CD4-positive, alpha-beta memory T cell (primary cell): Measurements from ENCODE around the gene GPAM. TPM values are rescaled to one million over a fixed set of nuclear protein-coding genes. Genes with fewer than 3 reads are reported as not detected.

ENCODE experiments used
- CTCF ChIA-PET: fragments of 350-600 bp; sonication (Branson Sonifier 250); formaldehyde crosslinking; loops from one replicate; lab custom pipeline; 2021; ENCODE audit warnings: inconsistent platforms; ENCODE audit not compliant: partially characterized antibody; lab: Charles Lee
- POLR2A ChIA-PET: fragments of 350-600 bp; sonication (Branson Sonifier 250); formaldehyde crosslinking; loops from one replicate; lab custom pipeline; 2021; ENCODE audit not compliant: partially characterized antibody; lab: Charles Lee
- DNase-seq, 5 donors: peaks; one replicate each; pipeline versions ENCODE4 v3.0.0 to v3.0.0-alpha.2; 2020 to 2022; ENCODE audit warnings: mixed read lengths in 1 of 5
- H3K27ac ChIP-seq: one replicate; pipeline ENCODE4 v1.7.0; 2013; ENCODE audit warnings: low read depth, low read length
- H3K27me3 ChIP-seq: 2 replicates; pipeline ENCODE4 v1.7.0; 2013; ENCODE audit warnings: mild to moderate bottlenecking, low read length, moderate library complexity; ENCODE audit not compliant: insufficient read depth
- H3K36me3 ChIP-seq: 2 replicates; pipeline ENCODE4 v1.7.0; 2013; ENCODE audit warnings: mild to moderate bottlenecking, low read length, moderate library complexity; ENCODE audit not compliant: insufficient read depth
- H3K4me1 ChIP-seq: 2 replicates; pipeline ENCODE4 v1.7.0; 2013; ENCODE audit warnings: mild to moderate bottlenecking, low read length, moderate library complexity; ENCODE audit not compliant: insufficient read depth
- H3K4me3 ChIP-seq, 2 donors: one replicate each; pipeline ENCODE4 v1.7.0; 2013; ENCODE audit warnings: low read length in 2 of 2, mild to moderate bottlenecking in 1 of 2
- H3K9me3 ChIP-seq, 2 donors: one replicate each; pipeline ENCODE4 v1.7.0; 2013; ENCODE audit warnings: low read length in 2 of 2, control low read depth in 1 of 2; ENCODE audit not compliant: control insufficient read depth in 1 of 2
- H3K27ac Mint-ChIP-seq, 7 donors: one replicate each; pipeline ENCODE4 v1.8.0; 2020 to 2021; ENCODE audit warnings: mixed read lengths in 7 of 7, mild to moderate bottlenecking in 6 of 7, inconsistent platforms in 3 of 7, moderate library complexity in 3 of 7
- H3K27me3 Mint-ChIP-seq, 2 donors: one replicate each; pipeline ENCODE4 v1.8.0; 2020 to 2021; ENCODE audit warnings: mixed read lengths in 2 of 2
- H3K36me3 Mint-ChIP-seq, 2 donors: one replicate each; pipeline ENCODE4 v1.8.0; 2020 to 2021; ENCODE audit warnings: mixed read lengths in 2 of 2, inconsistent platforms in 1 of 2, mild to moderate bottlenecking in 1 of 2
- H3K4me1 Mint-ChIP-seq, 4 donors: one replicate each; pipeline ENCODE4 v1.8.0; 2020 to 2021; ENCODE audit warnings: mixed read lengths in 4 of 4, mild to moderate bottlenecking in 1 of 4
- H3K4me3 Mint-ChIP-seq, 8 donors: one replicate each; pipeline ENCODE4 v1.8.0; 2020 to 2021; ENCODE audit warnings: mixed read lengths in 8 of 8, mild to moderate bottlenecking in 7 of 8, moderate library complexity in 6 of 8, inconsistent platforms in 3 of 8
- H3K9me3 Mint-ChIP-seq, 8 donors: one replicate each; pipeline ENCODE4 v1.8.0; 2020 to 2021; ENCODE audit warnings: mixed read lengths in 8 of 8, mild to moderate bottlenecking in 5 of 8, inconsistent platforms in 3 of 8, moderate library complexity in 1 of 8
- intact Hi-C: fragments of 100-400 bp; cut with micrococcal nuclease; formaldehyde crosslinking; loops from one replicate; pipeline ENCODE4 v1.15.1; 2023
- polyA plus RNA-seq, 2 donors: library from polyadenylated mRNA; unstranded; fragments of 300-500 nt; fragmentation: Illumina TruSeq; gene quantifications; one replicate each; pipeline ENCODE4 v1.2.3, GENCODE V29; 2021
- total RNA-seq, 2 experiments: library from RNA; stranded (reverse); gene quantifications; one replicate each; pipeline ENCODE4 v1.2.3, GENCODE V29; 2021

GPAM gene
- total and polyA plus RNA-seq, 4 experiments from 2014 or later, result 1.9 to 8.8 (median 4.2) TPM

GRCh38 chr10:112184052-112184371 lies 447 bp upstream of the GPAM start:
- Mint-ChIP-seq H3K27me3 (peaks cover 0 to 1% of the 10 kb centered on the region in 2 donors), H3K9me3 (peaks cover 0 to 11% (median 8%) of the 10 kb centered on the region in 8 donors), H3K4me1 (peaks cover 17 to 39% (median 26%) of the 10 kb centered on the region in 4 donors), H3K36me3 (peaks cover 17 to 21% of the 10 kb centered on the region in 2 donors), H3K4me3 (peak overlapping the region; percentile 83 to 98 (median 94)), H3K27ac (peak overlapping the region; percentile 85 to 98 (median 97))
- H3K4me1 ChIP-seq, result peaks cover 18% of the 10 kb centered on the region
- H3K36me3 ChIP-seq, result no peaks in the 10 kb centered on the region
- peak overlapping the region; percentile 85 to 95 for H3K4me3 ChIP-seq
- H3K9me3 ChIP-seq, result no peaks in the 10 kb centered on the region
- CTCF ChIA-PET, result interaction anchor here (0.7 to 4.4 kb wide), 6 partner anchors 12 to 288 kb away, joined by 3 to 20 read pairs (median 4); no protein-coding TSS in a partner anchor
- intact Hi-C loops, result loop anchor here (5.0 kb wide), 1 partner anchor 193 kb away; no protein-coding TSS in a partner anchor
- H3K27ac ChIP-seq, result peak overlapping the region; percentile 59
- no peaks in the 10 kb centered on the region for H3K27me3 ChIP-seq
- POLR2A ChIA-PET, result interaction anchor here (0.9 to 2.8 kb wide), 6 partner anchors 9 to 263 kb away, joined by 3 to 13 read pairs (median 4); partner anchors contain the start of genes ACSL5, VTI1A and ZDHHC6
- no peak for DNase-seq

DNA sequence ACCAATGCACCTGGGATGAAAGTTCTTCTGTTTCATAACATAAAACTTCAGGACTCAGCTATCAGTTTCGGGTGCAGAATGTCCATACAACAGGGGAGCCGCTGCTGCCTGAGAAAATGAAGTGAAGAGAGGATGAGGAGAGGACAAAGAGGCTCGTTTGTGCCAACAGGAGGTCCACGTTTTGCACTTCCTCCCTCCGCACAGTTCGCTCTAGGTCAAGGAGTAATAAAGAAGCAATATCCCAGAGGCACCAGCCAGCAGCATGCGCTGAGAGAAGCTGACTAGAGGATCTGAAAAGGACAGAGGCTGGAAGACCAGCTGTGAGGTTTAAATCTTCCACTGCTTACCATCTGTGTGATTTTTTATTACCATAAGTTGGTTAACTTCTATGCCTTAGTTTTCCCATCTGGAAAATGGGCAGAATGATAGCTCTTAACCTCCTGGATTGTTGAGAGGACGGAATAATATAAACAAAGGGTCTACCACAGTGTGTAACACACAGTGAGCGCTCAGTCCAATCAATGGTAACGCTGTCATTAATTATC lies 709 bp downstream of the GPAM start:
- peak overlapping the region; percentile 85 to 98 (median 97) for H3K27ac Mint-ChIP-seq
- Histone ChIP-seq H3K27ac (peak overlapping the region; percentile 59), H3K27me3 (no peaks in the 10 kb centered on the region), H3K4me3 (peak overlapping the region; percentile 85 to 95), H3K36me3 (no peaks in the 10 kb centered on the region), H3K9me3 (no peaks in the 10 kb centered on the region), H3K4me1 (peaks cover 18% of the 10 kb centered on the region)
- peaks cover 21 to 31% of the 10 kb centered on the region in 2 donors for H3K36me3 Mint-ChIP-seq
- H3K4me3 Mint-ChIP-seq, result peak overlapping the region; percentile 83 to 98 (median 94)
- peaks cover 17 to 43% (median 26%) of the 10 kb centered on the region in 4 donors for H3K4me1 Mint-ChIP-seq
- no peak for DNase-seq
- POLR2A ChIA-PET, result interaction anchor here (0.9 to 2.8 kb wide), 6 partner anchors 8 to 1961 kb away, joined by 3 to 13 read pairs (median 4); partner anchors contain the start of genes ACSL5, VTI1A and ZDHHC6
- H3K9me3 Mint-ChIP-seq, result peaks cover 0 to 11% (median 8%) of the 10 kb centered on the region in 8 donors
- intact Hi-C loops, result loop anchor here (1.0 to 5.0 kb wide), 2 partner anchors 194 to 263 kb away; partner anchors contain the start of gene ZDHHC6
- CTCF ChIA-PET, result interaction anchor here (0.7 to 4.4 kb wide), 4 partner anchors 11 to 289 kb away, joined by 3 to 20 read pairs (median 6); no protein-coding TSS in a partner anchor
- peaks cover 0 to 1% of the 10 kb centered on the region in 2 donors for H3K27me3 Mint-ChIP-seq

- no peak overlapping the region for H3K4me3 Mint-ChIP-seq
- DNase-seq, result no peak
- H3K27me3 ChIP-seq, result no peaks in the 10 kb centered on the region
- H3K36me3 Mint-ChIP-seq, result peaks cover 60 to 72% of the 10 kb centered on the region in 2 donors
- ChIA-PET CTCF (no interaction called here), POLR2A (no interaction called here)
- H3K4me1 ChIP-seq, result no peaks in the 10 kb centered on the region
- H3K9me3 ChIP-seq, result no peaks in the 10 kb centered on the region
- no peak overlapping the region for H3K4me3 ChIP-seq
- intact Hi-C loops, result no loop called here
- peaks cover 28% of the 10 kb centered on the region for H3K36me3 ChIP-seq
- H3K27ac Mint-ChIP-seq, result peak overlapping the region in 1 of 7 donors; percentile 73
- no peaks in the 10 kb centered on the region for H3K27me3 Mint-ChIP-seq
- H3K27ac ChIP-seq, result no peak overlapping the region
- no peaks in the 10 kb centered on the region for H3K9me3 Mint-ChIP-seq
- H3K4me1 Mint-ChIP-seq, result peaks cover 2 to 10% (median 4%) of the 10 kb centered on the region in 4 donors
These were observed 6.3 kb downstream of the GPAM start for GRCh38 chr10:112177247-112177646.

- H3K9me3 Mint-ChIP-seq, result no peaks in the 10 kb centered on the region
- ChIA-PET CTCF (interaction anchor here (1.0 kb wide), 1 partner anchor 360 kb away, joined by 3 read pairs; no protein-coding TSS in a partner anchor), POLR2A (no interaction called here)
- no peak overlapping the region for H3K27ac Mint-ChIP-seq
- intact Hi-C loops, result no loop called here
- no peaks in the 10 kb centered on the region for H3K27me3 Mint-ChIP-seq
- Histone ChIP-seq H3K27me3 (no peaks in the 10 kb centered on the region), H3K36me3 (peaks cover 28% of the 10 kb centered on the region), H3K4me1 (no peaks in the 10 kb centered on the region), H3K27ac (no peak overlapping the region), H3K4me3 (no peak overlapping the region), H3K9me3 (no peaks in the 10 kb centered on the region)
- H3K36me3 Mint-ChIP-seq, result peaks cover 65 to 75% of the 10 kb centered on the region in 2 donors
- no peak for DNase-seq
- no peak overlapping the region for H3K4me3 Mint-ChIP-seq
- H3K4me1 Mint-ChIP-seq, result peaks cover 1 to 10% (median 3%) of the 10 kb centered on the region in 4 donors
These were observed 7.0 kb downstream of the GPAM start for GRCh38 chr10:112176543-112176942.

- H3K27ac Mint-ChIP-seq, result no peak overlapping the region
- H3K36me3 Mint-ChIP-seq, result peaks cover 71 to 87% of the 10 kb centered on the region in 2 donors
These were observed 8.2 kb downstream of the GPAM start for GRCh38 chr10:112175409-112175808.

GRCh38 chr10:112173206-112173605 lies 10.4 kb downstream of the GPAM start:
- no peaks in the 10 kb centered on the region for H3K27me3 Mint-ChIP-seq

More at GRCh38 chr10:112175409-112175808, 8.2 kb downstream of the GPAM start:
- H3K4me3 ChIP-seq, result no peak overlapping the region
- H3K4me3 Mint-ChIP-seq, result no peak overlapping the region
- ChIA-PET POLR2A (interaction anchor here (0.6 kb wide), 1 partner anchor 8 kb away, joined by 3 read pairs; the partner anchor contains the start of gene GPAM), CTCF (interaction anchor here (0.7 to 1.0 kb wide), 2 partner anchors 35 to 361 kb away, joined by 3 read pairs; no protein-coding TSS in a partner anchor)
- H3K27ac ChIP-seq, result no peak overlapping the region
- no peaks in the 10 kb centered on the region for H3K27me3 ChIP-seq
- intact Hi-C loops, result no loop called here
- H3K4me1 Mint-ChIP-seq, result peaks cover 0 to 10% (median 3%) of the 10 kb centered on the region in 4 donors
- H3K4me1 ChIP-seq, result no peaks in the 10 kb centered on the region
- peaks cover 28% of the 10 kb centered on the region for H3K36me3 ChIP-seq
- DNase-seq, result no peak
- no peaks in the 10 kb centered on the region for H3K27me3 Mint-ChIP-seq
- no peaks in the 10 kb centered on the region for H3K9me3 ChIP-seq
- H3K9me3 Mint-ChIP-seq, result no peaks in the 10 kb centered on the region

DNA sequence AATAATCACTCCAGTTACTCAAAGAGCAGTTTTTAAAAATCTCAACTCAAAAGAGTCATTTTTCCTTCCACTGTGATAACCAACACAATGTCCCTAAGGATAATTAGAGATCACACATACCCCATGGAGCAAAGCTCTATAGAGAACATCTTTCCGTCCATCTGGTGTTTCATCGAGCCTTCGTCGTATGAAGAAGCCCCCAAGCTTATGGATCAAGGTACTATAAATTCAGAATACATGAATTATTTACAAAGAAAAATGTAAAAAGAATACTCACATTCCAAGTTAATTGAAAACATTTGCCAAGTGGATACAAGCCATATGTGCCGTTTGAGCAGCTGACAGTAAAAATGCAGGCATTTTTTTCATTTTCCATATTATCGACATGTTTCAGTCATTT lies 14.8 kb downstream of the GPAM start:
- H3K36me3 ChIP-seq, result peaks cover 37% of the 10 kb centered on the region
- Mint-ChIP-seq H3K27me3 (no peaks in the 10 kb centered on the region), H3K4me3 (no peak overlapping the region), H3K27ac (no peak overlapping the region), H3K9me3 (no peaks in the 10 kb centered on the region), H3K4me1 (no peaks in the 10 kb centered on the region), H3K36me3 (peaks cover 59 to 82% of the 10 kb centered on the region in 2 donors)
- H3K4me1 ChIP-seq, result no peaks in the 10 kb centered on the region
- no peak for DNase-seq
- ChIA-PET CTCF (interaction anchor here (1.1 kb wide), 1 partner anchor 32 kb away, joined by 4 read pairs; no protein-coding TSS in a partner anchor), POLR2A (no interaction called here)
- H3K4me3 ChIP-seq, result no peak overlapping the region
- H3K9me3 ChIP-seq, result no peaks in the 10 kb centered on the region
- H3K27ac ChIP-seq, result no peak overlapping the region
- intact Hi-C loops, result no loop called here
- no peaks in the 10 kb centered on the region for H3K27me3 ChIP-seq

More at GRCh38 chr10:112173206-112173605, 10.4 kb downstream of the GPAM start:
- Histone ChIP-seq H3K9me3 (no peaks in the 10 kb centered on the region), H3K4me3 (no peak overlapping the region), H3K27me3 (no peaks in the 10 kb centered on the region), H3K36me3 (peaks cover 33% of the 10 kb centered on the region), H3K27ac (no peak overlapping the region), H3K4me1 (no peaks in the 10 kb centered on the region)
- peaks cover 70 to 86% of the 10 kb centered on the region in 2 donors for H3K36me3 Mint-ChIP-seq
- H3K4me1 Mint-ChIP-seq, result no peaks in the 10 kb centered on the region
- no peak overlapping the region for H3K27ac Mint-ChIP-seq
- POLR2A ChIA-PET, result no interaction called here
- intact Hi-C loops, result no loop called here
- DNase-seq, result no peak
- CTCF ChIA-PET, result interaction anchor here (0.9 to 3.7 kb wide), 3 partner anchors 9 to 36 kb away, joined by 3 to 20 read pairs (median 3); partner anchors contain the start of gene GPAM
- no peaks in the 10 kb centered on the region for H3K9me3 Mint-ChIP-seq
- no peak overlapping the region for H3K4me3 Mint-ChIP-seq
